Measurements from ENCODE around the gene RERE. TPM values are rescaled to one million over a fixed set of nuclear protein-coding genes. Genes with fewer than 3 reads are reported as not detected.
A peak's percentile ranks its signal among the peaks of the same experiment; 100 is the strongest.
"Not testable (repeated sequence)": the region's sequence is repeated elsewhere in the genome, so short reads cannot be mapped to it uniquely, and the experiment has no call there.

The RERE gene
- polyA plus RNA-seq, 10 donors = 61.7 to 94.3 (median 77.6) TPM

DNA sequence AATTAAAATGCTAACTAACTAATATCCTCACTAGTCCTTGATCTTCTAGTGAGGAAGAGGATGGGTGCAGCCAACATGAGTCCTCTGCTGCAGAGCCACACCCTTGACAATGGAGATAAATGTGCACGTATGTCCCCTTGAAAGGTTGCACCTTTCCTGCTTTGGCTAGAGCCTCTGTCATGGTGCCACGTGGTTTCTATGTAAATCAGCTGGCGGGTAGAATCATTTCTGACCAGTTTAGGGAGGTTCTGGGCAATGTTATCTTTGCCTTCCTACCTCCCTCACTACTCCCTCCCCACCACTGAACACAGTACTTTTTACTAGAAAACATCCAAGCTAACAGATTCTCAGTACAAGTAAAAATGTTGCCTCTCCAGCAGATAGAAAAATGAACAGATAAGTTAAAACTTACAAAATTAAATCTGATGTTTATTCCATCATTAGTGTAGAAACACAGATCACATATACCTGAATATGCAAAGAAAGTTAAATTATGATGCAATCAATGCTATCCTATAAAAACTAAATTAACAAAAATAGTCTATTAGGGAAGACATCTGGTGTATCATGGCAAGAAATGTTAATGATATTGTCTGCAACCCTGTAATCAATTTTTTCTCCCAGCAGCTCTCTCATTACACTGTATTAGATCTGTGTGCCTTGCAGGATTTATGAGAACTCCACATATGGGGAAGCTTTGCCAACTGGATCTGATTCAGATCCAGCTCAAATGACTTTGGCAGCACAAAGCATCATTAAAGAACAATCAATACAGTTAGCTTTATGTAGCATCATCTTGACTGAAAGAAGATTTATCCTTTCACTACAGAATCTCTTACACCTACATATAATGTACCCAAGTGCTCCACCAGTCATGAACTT, 205.6 kb downstream of the RERE start:
- peak in 2 of 3 donors; percentile 45 to 61 for DNase-seq

DNA sequence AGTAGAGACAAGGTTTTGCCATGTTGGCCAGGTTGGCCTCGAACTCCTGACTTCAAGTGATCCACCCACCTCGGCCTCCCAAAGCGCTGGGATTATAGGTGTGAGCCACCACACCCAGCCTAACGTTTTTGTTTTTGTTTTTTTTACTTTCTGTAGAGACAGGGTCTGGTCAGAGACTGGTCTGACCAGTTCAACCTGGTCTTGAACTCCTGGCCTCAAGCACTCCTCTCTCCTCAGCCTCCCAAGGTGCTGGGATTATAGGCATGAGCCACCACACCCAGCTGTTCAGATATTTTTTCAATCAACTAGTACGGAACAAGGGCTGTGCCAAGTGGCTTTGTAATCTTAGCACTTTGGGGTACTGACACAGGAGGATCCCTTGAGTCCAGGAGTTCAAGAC, 209.5 kb downstream of the RERE start:
- no peak for DNase-seq

DNA sequence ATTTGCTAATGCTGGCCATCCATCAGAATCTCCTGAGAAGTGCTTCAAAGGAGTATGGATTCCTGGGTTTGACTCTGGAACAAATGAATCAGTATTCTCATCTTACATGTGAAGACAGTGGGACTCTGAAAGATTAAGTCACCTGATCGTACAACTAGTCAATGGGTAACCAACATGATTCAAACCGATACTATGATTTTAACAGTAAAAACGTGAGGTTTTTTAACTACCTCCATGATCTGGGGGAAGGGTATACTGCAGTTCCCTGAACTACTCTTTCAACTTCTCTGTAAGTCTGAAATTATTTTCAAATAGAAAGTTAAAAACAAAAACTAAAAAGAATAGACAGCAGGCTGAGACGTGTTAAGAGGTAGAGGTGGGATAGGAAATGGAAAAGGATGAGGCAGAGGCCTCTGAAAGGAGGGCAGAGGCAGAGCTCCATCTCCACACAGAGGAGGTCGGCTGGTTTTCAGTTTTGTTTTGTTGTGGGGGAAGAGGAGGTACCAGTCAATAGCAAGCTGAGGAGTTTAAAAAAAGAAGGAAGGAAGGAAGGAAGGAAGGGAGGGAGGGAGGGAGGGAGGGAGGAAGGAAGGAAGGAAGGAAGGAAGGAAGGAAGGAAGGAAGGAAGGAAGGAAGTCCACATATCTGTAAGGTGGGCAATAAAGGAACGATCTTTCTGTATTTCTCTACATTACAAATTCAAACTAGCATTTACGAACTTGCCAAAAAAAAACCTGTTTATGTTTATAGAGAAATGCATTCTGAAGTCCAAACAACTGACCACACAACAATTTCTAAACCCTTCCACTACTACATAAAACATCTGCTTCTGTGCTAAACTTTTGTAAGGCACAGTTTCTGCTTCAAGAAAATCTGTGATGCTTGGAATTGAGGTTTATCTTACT, 213.1 kb downstream of the RERE start:
- DNase-seq = no peak

DNA sequence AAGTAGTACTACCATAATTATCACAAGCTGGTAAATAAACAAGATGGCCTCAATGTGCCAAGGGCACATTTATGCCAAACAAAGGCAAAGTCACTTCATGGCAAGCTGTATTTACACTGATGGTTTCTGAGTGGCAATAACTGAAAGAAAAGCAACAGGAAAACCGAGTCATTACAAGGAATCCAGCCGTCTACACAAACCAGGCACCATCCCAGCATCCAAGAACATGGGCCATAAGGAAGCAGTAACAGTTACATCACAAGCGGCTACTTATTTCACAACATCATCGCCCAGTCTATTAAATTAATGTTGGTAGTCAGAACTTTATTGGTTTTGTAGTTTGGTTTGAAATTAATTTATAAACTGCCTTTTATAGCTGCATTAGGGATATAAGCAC, 214.2 kb downstream of the RERE start:
- no peak for DNase-seq

DNA sequence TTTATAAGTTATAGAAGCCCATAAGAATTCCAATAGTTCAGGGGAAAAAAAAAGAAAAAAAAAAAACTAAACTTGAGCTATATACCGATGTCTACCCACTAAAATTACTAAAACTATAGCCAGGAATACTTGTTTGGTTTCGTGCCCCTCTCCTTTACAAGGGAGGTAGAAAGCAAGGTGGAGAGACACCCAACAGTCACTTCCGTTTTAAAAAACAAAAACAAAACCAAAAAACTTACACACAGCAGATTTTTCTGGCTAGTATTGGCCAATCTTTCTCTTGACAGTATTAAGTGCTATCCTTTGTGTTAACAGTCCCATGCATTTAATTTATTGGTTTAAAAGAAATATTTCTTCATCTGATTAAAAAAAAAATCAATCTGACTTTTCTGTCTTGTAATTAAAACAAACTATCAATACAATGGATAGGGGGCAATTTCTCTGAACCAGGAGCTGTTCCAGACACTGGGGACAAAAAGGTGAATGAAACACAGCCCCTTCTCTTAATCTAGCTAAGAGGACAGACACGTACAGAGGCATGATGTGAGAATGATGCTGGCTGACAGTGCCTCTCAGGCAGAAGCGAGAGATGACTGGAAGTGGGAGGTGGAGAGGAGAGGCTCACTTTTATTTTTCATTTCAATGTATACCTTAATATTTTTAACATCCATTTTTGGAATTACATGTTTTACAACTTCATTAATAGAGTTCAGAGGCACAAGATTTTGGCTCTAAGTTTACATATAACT, 214.8 kb downstream of the RERE start:
- DNase-seq = no peak

DNA sequence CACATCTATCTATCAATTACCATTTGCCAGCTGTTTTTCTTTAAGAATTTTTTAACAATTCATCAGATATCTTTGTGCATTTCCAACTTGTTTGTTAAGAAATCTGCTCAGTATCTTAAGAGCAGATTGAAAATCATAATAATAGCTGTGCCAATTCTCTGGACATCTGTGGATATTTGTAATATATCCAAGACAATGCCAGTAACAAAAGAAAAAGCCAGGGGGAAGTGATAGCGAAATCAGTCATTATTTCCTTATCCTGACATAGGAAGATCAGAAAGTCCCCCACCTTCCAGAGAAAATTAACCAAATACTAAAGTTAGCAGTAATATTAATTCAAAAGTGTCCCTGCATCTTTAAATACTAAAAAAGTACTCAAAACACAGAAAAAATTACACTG, 217.1 kb downstream of the RERE start:
- DNase-seq = no peak

DNA sequence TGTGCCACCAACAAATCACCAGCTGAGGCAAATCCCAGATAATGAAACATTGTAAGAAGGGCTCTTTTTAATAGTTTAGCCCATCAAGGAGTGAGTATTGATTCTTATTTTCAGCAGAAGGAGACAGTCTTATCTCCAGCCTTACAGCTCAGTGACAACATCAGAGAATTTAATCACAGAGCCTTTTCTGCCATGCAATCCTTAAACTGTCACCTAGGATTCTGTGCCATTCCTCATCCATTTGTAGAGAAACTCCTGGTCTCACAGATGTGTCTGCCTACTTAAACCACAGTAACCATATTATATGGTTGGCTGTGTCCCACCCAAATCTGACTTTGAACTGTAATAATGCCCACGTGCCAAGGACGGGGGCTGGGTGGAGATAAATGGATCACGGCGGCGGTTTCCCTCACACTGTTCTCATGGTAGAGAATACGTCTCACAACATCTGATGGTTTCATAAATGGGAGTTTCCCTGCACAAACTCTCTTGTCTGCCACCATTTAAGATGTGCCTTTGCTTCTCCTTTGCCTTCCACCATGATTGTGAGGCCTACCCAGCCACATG, 217.7 kb downstream of the RERE start:
- no peak for DNase-seq

DNA sequence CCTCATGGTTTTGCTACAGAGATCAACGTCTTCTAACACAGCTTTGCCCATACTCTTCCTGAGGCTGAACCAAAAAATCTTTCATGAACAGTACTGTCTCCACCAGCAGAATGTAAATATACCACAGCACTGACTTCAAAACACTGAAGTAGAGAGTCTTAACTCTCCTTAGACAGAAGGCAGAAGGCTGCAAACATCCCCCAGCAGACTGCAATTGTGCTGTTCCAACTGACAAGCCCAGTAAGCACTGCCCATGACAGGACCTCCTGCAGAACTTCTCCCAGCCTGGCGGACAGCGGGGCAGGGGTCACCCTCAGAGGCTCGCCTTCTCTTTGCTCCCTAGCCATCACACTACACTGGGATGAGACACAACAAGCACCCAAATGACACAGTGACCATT, 218.7 kb downstream of the RERE start:
- DNase-seq = no peak

DNA sequence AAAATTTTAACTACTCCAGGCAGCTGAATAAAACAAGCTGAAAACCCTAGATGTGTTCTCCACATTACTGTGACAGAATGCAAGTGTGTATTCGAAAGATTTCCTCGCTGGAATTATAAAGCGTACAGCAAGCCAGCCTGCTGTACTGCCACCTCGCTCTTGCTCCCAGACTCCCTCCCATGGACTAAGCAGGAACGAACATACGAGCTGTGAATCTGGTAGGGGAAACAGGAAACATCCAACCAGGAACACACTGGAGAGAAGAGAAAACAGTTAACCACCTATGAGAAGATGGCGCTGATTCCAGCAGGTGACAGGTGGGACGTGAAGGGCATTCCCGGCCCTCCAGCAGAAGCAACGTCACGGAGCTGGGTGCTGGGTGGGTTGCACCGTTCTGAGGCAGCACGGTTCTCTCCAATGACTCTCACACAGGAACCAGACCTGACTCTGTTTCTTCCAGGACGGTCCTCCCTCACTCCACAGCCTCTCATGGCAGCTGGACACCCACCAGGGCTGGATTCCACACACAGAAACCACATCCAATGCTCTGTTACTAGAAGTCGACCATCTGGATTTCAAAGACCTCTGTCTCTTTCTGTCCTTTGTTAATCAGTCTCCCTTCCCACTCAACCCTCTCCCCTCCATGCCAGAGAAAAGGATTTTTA, 219.2 kb downstream of the RERE start:
- DNase-seq = peak; percentile 47 to 82 (median 61)

DNA sequence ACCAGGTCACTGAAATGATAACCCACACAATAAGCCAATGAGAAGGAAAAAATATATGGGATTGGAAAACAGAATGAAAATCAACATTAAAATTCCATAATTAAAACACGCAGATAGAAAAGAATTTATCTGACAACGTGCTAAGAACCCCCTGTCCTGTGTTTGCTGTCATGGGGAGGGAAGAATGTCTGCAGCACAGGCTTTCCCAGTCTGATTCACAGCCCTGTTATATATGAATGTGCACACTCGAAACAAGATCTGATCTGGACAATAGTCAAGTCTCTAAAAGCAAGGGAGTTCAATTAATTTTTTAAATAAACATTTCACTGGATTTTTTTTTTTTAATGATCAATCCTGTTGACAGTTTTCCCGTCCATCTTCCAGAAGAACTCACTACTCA, 220.0 kb downstream of the RERE start:
- DNase-seq = peak in 1 of 3 donors; percentile 40

DNA sequence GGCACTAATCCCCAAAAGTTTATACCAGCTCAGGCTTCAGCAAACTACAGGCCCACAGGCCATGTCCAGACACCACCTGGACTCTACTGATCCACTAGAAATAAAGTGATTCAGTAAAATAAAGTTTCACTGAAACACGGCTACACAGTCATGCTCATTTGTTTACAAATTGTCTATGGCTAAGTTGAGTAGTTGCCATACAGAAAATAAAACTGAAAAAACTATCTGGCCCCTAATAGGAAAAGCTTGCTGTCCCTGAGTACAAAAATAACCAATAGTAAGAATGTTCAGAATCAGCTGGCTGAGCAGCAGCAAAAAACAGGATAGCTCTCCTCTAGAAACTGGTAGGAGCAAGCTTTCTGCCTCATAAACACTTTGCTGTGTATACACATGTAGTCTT, 221.5 kb downstream of the RERE start:
- no peak for DNase-seq

DNA sequence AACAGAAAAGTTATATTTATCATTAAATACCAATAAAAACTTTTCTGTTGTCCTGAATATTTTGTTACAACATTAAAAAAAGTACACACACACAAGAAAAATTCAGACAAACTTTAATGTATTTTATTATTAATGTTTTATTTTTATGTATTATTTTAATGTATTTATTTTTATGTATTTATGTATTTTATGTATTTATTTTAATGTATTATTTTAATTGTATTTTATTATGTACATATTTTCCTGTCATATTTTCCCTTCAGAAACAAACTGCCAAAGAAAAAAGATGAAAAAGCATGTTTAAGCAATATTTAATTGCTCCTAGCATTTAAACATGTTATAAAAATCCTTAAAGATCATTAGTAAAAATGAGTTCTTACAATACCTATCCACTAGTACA, 222.1 kb downstream of the RERE start:
- DNase-seq = no peak

DNA sequence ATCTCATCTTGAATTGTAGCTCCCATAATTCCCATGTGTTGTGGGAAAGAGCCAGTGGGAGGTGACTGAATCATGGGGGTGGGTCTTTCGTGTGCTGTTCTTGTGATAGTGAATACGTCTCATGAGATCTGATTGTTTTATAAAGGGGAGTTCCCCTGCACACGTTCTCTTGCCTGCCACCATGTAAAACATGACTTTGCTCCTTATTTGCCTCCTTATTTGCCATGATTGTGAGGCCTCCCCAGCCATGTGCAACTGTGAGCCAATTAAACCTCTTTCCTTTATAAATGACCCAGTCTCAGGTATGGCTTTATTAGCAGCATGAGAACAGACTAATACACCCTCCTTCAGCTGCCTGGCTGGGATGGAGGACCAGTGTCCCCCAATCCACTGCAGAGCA, 224.1 kb downstream of the RERE start:
- not testable (repeated sequence) for DNase-seq

DNA sequence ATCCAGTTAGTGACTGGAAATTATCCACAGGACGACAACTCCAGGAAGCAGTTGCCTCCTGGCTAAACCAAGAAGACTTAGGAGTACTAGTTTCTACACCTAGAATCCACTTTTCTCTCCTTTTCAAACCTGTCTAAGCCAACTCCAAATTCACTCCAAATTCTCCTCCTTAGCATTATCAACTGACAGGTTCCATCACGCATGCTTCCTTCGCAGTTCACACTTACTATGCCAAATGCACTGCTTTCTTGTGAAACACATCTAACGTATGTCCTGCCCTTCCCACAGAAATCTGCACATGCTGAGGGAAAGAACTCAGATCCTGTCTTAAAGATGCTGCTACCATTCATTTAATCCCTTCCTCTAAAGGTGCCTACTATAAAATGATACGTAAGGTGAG, 225.9 kb downstream of the RERE start:
- no peak for DNase-seq

DNA sequence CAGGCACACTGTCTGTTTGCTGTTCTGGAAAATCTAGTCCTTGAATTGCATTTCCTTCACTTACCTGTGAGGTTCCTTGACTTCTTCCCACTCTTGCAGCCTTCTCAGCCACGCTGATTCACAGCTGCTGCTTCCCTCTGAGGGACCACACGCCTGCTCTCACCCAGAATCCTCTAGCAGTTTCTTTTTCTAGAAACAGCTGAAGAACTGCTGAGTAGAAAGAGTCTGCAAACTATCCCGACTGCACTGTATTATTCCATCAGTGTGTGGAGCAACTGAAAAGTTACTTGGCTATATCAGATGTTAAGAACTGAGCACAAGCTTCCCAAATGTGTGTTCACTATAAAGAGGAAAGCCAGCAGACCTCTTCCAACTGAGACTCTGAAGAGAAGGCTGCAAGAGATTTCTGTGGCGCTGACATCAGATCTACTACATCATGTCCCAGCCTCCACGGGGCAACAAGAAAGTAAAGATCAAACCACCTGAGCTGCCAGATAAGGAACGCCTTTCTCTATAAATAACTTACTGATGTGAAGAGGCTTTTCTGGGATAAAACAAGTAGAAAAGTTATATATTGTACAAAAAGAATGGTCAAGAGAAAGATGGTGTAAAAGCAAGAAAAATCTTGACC, 226.6 kb downstream of the RERE start:
- DNase-seq = peak; percentile 34 to 64 (median 44)

DNA sequence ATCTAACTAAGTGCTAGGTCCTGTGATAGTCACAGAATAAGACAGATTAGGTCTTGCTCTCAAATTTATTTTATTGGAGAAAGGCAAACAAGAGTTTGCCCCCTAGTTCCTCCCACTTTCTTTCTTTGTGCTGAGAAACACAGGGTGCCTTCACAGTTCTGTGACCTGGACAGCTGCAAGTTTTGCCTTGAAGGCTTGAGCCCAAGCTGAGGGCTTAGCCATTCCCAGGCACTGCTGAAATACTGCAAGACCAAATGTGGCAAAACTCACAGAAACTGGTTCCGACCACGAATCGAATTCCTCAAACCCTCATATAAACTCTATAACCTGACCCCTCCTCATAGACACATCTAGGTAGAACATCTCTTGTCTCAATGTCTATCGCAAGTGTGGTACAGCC, 227.9 kb downstream of the RERE start:
- DNase-seq = no peak

DNA sequence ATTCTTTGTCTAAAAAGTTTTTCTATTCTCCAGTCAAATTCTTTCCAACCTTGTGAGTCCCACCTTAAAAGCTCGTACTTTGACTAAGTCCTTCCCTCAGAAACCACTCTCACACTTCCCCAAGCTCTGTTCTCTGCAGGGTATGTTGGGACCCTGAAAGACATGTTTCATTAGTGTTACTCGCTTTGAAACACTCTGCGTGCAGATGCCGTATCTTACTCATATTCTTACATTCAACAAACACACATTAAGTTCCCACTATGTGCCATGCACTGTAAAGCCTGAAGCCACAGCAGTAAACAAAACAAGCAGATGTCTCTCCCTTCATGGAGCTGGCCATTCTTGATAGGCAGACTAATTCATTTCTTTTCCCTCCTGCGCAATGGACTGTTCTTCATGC, 229.7 kb downstream of the RERE start:
- no peak for DNase-seq

DNA sequence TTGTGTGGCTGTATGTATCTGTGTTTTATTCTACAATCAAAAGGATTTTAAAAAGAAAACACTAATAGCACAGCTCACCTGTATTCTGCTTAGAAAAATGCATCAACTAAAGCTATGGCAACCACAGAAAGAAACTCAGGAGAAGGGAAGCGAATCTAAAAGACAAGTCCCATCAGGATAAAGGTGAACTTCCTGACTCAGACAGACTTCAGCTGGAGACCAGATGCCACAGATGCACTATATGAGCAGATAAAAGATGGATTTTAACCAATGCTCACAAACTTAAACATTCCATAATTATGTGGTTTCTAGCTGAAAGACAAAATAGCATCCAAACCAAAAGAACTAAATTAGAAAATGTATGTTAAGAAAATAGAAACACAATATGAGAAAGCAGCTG, 231.0 kb downstream of the RERE start:
- no peak for DNase-seq

DNA sequence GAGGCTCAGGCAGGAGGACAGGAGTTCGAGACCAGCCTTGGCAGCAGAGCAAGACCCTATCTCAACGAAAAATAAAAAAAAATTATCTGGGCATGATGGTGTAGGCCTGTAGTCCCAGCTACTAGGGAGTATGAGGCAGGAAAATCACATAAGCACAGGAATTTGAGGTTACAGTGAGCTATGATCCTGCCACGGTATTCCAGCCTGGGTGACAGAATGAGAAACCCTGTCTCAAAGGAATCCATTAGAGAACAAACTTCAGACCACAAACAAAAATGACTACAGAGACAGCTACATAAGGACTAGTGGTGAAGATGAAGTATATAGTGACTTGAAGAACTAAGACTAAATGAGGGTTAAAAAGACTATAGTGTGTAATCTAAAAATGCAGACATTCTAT, 233.1 kb downstream of the RERE start:
- no peak for DNase-seq

DNA sequence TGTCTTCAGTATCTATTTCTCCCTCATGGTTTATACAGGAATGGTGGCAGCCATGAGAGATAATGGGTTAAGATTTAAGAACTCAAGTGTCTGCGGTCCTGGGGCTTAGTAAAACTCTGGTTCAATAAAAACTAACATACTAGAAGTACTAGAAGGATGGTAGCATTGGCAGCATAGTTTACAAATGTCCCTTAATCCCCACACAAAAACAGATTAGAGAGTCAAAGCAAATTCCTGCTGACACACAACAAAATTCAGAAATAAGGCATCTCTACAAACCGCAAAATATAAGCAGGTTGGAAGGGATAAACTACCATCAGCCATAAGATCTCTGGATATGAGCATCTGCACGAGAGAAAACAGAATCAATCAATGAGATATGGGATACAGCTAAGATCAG, 234.4 kb downstream of the RERE start:
- no peak for DNase-seq

DNA sequence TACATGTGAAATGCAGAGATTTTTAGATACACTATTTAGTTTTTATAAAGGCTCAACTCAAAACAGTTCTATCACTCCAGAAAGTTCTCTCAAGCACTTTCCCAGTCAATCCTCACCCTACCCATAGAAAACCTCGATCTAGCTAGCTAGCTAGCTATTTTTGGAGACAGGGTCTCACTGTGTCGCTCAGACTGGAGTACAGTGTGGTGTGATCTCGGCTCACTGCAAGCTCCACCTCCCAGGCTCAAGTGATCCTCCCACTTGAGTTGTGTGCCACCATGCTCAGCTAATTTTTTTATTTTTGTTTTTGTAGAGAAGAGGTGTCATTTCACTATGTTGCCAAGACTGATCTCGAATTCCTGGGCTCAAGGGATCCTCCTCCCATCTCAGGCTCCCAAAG, 236.9 kb downstream of the RERE start:
- no peak for DNase-seq

Measured in muscle of back (tissue), 11 donors.